HepG2 (cell line): ENCODE results near the gene ARHGEF1. TPM values are rescaled to one million over a fixed set of nuclear protein-coding genes. Genes with fewer than 3 reads are reported as not detected.
A peak's percentile ranks its signal among the peaks of the same experiment; 100 is the strongest.

Experiments
- CBX5 ChIP-seq: sonication (generic); formaldehyde crosslinking; IDR thresholded peaks from 2 replicates; pipeline ENCODE4 v1.4.0; 2020; ENCODE audit warnings: missing genetic modification reagents, borderline replicate concordance
- EED ChIP-seq: sonication (generic); formaldehyde crosslinking; IDR thresholded peaks from 2 replicates; pipeline ENCODE4 v1.5.0; 2020; ENCODE audit warnings: mild to moderate bottlenecking, missing genetic modification reagents
- KLF9 ChIP-seq: IDR thresholded peaks from 2 replicates; pipeline ENCODE4 v1.6.1; 2016; ENCODE audit warnings: low read depth
- NR2F2 ChIP-seq: IDR thresholded peaks from 2 replicates; pipeline ENCODE4 v1.6.1; 2012; ENCODE audit warnings: low read depth, inconsistent platforms, borderline replicate concordance
- SAP130 ChIP-seq: IDR thresholded peaks from 2 replicates; pipeline ENCODE4 v1.6.1; 2016; ENCODE audit warnings: low read depth
- TCF12 ChIP-seq, 2 experiments: fragments of 450-650 bp in 1 of 2; sonication (generic) in 1 of 2; formaldehyde crosslinking in 1 of 2; IDR thresholded peaks; 2 replicates each; pipeline versions ENCODE4 v1.6.1 to v1.8.0; 2017 to 2022; ENCODE audit warnings: antibody characterized with exemption in 1 of 2, mild to moderate bottlenecking in 1 of 2, missing genetic modification reagents in 1 of 2, moderate library complexity in 1 of 2
- ZNF264 ChIP-seq: sonication (generic); formaldehyde crosslinking; IDR thresholded peaks from 2 replicates; pipeline ENCODE4 v1.4.0; 2020; ENCODE audit warnings: missing genetic modification reagents
- ZNF510 ChIP-seq: sonication (generic); formaldehyde crosslinking; IDR thresholded peaks from 2 replicates; pipeline ENCODE4 v1.4.0; 2020; ENCODE audit warnings: low read depth, mild to moderate bottlenecking, missing genetic modification reagents
- ZNF552 ChIP-seq: sonication (generic); formaldehyde crosslinking; IDR thresholded peaks from 2 replicates; pipeline ENCODE4 v1.9.0; 2022; ENCODE audit warnings: missing genetic modification reagents, mild to moderate bottlenecking, borderline replicate concordance
- ZNF577 ChIP-seq: sonication (generic); formaldehyde crosslinking; IDR thresholded peaks from 2 replicates; pipeline ENCODE4 v1.4.0; 2020; ENCODE audit warnings: mild to moderate bottlenecking, low read depth, missing genetic modification reagents, borderline replicate concordance
- ZNF660 ChIP-seq: sonication (generic); formaldehyde crosslinking; IDR thresholded peaks from 2 replicates; pipeline ENCODE4 v1.5.1; 2020; ENCODE audit warnings: mild to moderate bottlenecking, low read depth, missing genetic modification reagents, borderline replicate concordance
- ZNF782 ChIP-seq: sonication (generic); formaldehyde crosslinking; IDR thresholded peaks from 2 replicates; pipeline ENCODE4 v1.4.0; 2020; ENCODE audit warnings: missing genetic modification reagents, mild to moderate bottlenecking, borderline replicate concordance
- polyA plus RNA-seq, 8 experiments: library from polyadenylated mRNA; depleted of rRNA in 3 of 8; stranded (reverse) in 7 of 8; unstranded in 1 of 8; fragments of >200 nt; fragmentation: Illumina TruSeq in 4 of 8; extraction: Trizol in 4 of 8; gene quantifications; 2 replicates each; pipeline versions ENCODE4 v1.2.1 to v1.2.3, GENCODE V29; 2011 to 2016; ENCODE audit warnings: low read depth in 4 of 8, missing spikeins in 1 of 8, mixed read lengths in 1 of 8; ENCODE audit not compliant: insufficient read depth in 1 of 8
- total RNA-seq, 5 experiments: library from RNA; depleted of rRNA; stranded (reverse); fragments of >200 nt; fragmentation: Illumina TruSeq; extraction: Trizol; gene quantifications; 2 replicates each; pipeline ENCODE4 v1.2.3, GENCODE V29; 2016; ENCODE audit warnings: low read depth in 1 of 5
- TF ChIP-seq, protein P1 (sequence below): IDR thresholded peaks from 2 replicates; pipeline ENCODE4 v1.6.1; 2016; ENCODE audit warnings: low read depth
- TF ChIP-seq, protein P2 (sequence below): sonication (generic); formaldehyde crosslinking; IDR thresholded peaks from 2 replicates; pipeline ENCODE4 v1.5.0; 2020; ENCODE audit warnings: mild to moderate bottlenecking, missing genetic modification reagents, borderline replicate concordance
- TF ChIP-seq, protein P3 (sequence below): sonication (generic); formaldehyde crosslinking; IDR thresholded peaks from 2 replicates; pipeline ENCODE4 v1.4.0; 2020; ENCODE audit warnings: missing genetic modification reagents
- TF ChIP-seq, protein P4 (sequence below): sonication (generic); formaldehyde crosslinking; IDR thresholded peaks from 2 replicates; pipeline ENCODE4 v1.4.0; 2020; ENCODE audit warnings: missing genetic modification reagents; ENCODE audit errors: not compliant biosample characterization

Gene ARHGEF1
- total and polyA plus RNA-seq, 2 of the 13 experiments (the other 11 are each of a cell fraction or from before 2014, with no cell fraction given), result 33.7 to 34.7 TPM

DNA sequence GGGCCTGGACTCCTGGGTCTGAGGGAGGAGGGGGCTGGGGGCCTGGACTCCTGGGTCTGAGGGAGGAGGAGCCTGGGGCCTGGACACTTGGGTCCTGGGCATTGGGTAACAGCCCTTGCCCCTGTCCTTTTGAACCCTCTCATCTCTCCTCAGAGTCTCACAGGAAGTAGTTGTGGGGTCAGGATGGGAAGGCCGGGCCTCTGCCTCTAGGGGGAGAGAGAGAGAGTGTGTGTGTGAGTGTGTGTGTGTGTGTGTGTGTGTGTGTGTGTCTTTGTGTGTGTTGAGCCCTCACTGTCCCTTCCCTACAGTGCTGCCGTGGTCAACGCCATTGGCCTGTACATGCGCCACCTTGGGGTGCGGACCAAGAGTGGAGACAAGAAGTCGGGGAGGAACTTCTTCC, 10.9 kb downstream of the ARHGEF1 start (continued):
- no peak for TF ChIP-seq ZNF782 (CRISPR knock-in tag)
- TF ChIP-seq ZNF660 (CRISPR knock-in tag), result no peak
- no peak for TF ChIP-seq ZNF577 (CRISPR knock-in tag)
- TF ChIP-seq, protein P1, sequence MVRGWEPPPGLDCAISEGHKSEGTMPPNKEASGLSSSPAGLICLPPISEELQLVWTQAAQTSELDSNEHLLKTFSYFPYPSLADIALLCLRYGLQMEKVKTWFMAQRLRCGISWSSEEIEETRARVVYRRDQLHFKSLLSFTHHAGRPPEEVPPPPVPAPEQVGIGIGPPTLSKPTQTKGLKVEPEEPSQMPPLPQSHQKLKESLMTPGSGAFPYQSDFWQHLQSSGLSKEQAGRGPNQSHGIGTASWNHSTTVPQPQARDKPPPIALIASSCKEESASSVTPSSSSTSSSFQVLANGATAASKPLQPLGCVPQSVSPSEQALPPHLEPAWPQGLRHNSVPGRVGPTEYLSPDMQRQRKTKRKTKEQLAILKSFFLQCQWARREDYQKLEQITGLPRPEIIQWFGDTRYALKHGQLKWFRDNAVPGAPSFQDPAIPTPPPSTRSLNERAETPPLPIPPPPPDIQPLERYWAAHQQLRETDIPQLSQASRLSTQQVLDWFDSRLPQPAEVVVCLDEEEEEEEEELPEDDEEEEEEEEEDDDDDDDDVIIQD (CRISPR knock-in tag), result no peak
- TF ChIP-seq, protein P2, sequence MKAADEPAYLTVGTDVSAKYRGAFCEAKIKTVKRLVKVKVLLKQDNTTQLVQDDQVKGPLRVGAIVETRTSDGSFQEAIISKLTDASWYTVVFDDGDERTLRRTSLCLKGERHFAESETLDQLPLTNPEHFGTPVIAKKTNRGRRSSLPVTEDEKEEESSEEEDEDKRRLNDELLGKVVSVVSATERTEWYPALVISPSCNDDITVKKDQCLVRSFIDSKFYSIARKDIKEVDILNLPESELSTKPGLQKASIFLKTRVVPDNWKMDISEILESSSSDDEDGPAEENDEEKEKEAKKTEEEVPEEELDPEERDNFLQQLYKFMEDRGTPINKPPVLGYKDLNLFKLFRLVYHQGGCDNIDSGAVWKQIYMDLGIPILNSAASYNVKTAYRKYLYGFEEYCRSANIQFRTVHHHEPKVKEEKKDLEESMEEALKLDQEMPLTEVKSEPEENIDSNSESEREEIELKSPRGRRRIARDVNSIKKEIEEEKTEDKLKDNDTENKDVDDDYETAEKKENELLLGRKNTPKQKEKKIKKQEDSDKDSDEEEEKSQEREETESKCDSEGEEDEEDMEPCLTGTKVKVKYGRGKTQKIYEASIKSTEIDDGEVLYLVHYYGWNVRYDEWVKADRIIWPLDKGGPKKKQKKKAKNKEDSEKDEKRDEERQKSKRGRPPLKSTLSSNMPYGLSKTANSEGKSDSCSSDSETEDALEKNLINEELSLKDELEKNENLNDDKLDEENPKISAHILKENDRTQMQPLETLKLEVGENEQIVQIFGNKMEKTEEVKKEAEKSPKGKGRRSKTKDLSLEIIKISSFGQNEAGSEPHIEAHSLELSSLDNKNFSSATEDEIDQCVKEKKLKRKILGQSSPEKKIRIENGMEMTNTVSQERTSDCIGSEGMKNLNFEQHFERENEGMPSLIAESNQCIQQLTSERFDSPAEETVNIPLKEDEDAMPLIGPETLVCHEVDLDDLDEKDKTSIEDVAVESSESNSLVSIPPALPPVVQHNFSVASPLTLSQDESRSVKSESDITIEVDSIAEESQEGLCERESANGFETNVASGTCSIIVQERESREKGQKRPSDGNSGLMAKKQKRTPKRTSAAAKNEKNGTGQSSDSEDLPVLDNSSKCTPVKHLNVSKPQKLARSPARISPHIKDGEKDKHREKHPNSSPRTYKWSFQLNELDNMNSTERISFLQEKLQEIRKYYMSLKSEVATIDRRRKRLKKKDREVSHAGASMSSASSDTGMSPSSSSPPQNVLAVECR (CRISPR knock-in tag), result peak; percentile 22; the same call in 1 of the 2 replicates
- TF ChIP-seq, protein P3, sequence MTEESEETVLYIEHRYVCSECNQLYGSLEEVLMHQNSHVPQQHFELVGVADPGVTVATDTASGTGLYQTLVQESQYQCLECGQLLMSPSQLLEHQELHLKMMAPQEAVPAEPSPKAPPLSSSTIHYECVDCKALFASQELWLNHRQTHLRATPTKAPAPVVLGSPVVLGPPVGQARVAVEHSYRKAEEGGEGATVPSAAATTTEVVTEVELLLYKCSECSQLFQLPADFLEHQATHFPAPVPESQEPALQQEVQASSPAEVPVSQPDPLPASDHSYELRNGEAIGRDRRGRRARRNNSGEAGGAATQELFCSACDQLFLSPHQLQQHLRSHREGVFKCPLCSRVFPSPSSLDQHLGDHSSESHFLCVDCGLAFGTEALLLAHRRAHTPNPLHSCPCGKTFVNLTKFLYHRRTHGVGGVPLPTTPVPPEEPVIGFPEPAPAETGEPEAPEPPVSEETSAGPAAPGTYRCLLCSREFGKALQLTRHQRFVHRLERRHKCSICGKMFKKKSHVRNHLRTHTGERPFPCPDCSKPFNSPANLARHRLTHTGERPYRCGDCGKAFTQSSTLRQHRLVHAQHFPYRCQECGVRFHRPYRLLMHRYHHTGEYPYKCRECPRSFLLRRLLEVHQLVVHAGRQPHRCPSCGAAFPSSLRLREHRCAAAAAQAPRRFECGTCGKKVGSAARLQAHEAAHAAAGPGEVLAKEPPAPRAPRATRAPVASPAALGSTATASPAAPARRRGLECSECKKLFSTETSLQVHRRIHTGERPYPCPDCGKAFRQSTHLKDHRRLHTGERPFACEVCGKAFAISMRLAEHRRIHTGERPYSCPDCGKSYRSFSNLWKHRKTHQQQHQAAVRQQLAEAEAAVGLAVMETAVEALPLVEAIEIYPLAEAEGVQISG (CRISPR knock-in tag), result peak; percentile 59
- no peak for TF ChIP-seq ZNF552 (CRISPR knock-in tag)
- no peak for TF ChIP-seq SAP130
- no peak for TF ChIP-seq KLF9
- TF ChIP-seq CBX5 (CRISPR knock-in tag), result no peak
- no peak for TF ChIP-seq NR2F2
- TF ChIP-seq ZNF264 (CRISPR knock-in tag), result no peak
- TF ChIP-seq, protein P4, sequence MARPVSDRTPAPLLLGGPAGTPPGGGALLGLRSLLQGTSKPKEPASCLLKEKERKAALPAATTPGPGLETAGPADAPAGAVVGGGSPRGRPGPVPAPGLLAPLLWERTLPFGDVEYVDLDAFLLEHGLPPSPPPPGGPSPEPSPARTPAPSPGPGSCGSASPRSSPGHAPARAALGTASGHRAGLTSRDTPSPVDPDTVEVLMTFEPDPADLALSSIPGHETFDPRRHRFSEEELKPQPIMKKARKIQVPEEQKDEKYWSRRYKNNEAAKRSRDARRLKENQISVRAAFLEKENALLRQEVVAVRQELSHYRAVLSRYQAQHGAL (CRISPR knock-in tag), result no peak
- TF ChIP-seq EED (CRISPR knock-in tag), result no peak
- TF ChIP-seq ZNF510 (CRISPR knock-in tag), result no peak
- no peak for TF ChIP-seq TCF12 (IDR thresholded peaks at IDR 0.05)
- TF ChIP-seq TCF12 (CRISPR knock-in tag; IDR thresholded peaks at IDR 0.05), result no peak
